Measurements from ENCODE around the gene SPIN1. TPM values are rescaled to one million over a fixed set of nuclear protein-coding genes. Genes with fewer than 3 reads are reported as not detected.
"Not testable (repeated sequence)": the region's sequence is repeated elsewhere in the genome, so short reads cannot be mapped to it uniquely, and the experiment has no call there.

The SPIN1 gene
- total RNA-seq, result 29.5 and 31.4 TPM in 2 replicates

- intact Hi-C loops (cut with micrococcal nuclease), result loop anchor here (1.0 to 10.0 kb wide), 7 partner anchors 45 to 282 kb away; no protein-coding TSS in a partner anchor
- peak; percentile 95 for DNase-seq
- H3K27me3 Mint-ChIP-seq, result peaks cover 1% of the 10 kb centered on the region
- H3K36me3 Mint-ChIP-seq (ENCODE audit: low read depth), result peaks cover 13% of the 10 kb centered on the region
- peak within 1 kb of the TSS; percentile 96 for H3K27ac Mint-ChIP-seq
- peak within 1 kb of the TSS; percentile 92 for H3K4me3 Mint-ChIP-seq
- H3K9me3 Mint-ChIP-seq, result no peaks in the 10 kb centered on the region
- peaks cover 29% of the 10 kb centered on the region for H3K4me1 Mint-ChIP-seq
Measured at GRCh38 chr9:88388203-88388885, at the start of gene SPIN1. TSS of gene SPIN1 (plus strand) at chr9:88388444. CDS start at chr9:88426540, 38,096 bp downstream.

GRCh38 chr9:88339317-88339716, 48.9 kb upstream of the SPIN1 start:
- no peak overlapping the region for H3K27ac Mint-ChIP-seq

GRCh38 chr9:88342246-88342645, 46.0 kb upstream of the SPIN1 start:
- intact Hi-C loops (cut with micrococcal nuclease), result no loop called here
- peaks cover 6% of the 10 kb centered on the region for H3K4me1 Mint-ChIP-seq
- no peak overlapping the region for H3K4me3 Mint-ChIP-seq
- DNase-seq, result no peak
- H3K9me3 Mint-ChIP-seq, result no peaks in the 10 kb centered on the region
- H3K27ac Mint-ChIP-seq, result no peak overlapping the region
- H3K36me3 Mint-ChIP-seq (ENCODE audit: low read depth), result no peaks in the 10 kb centered on the region
- peaks cover 2% of the 10 kb centered on the region for H3K27me3 Mint-ChIP-seq

More at GRCh38 chr9:88339317-88339716, 48.9 kb upstream of the SPIN1 start:
- Mint-ChIP-seq H3K4me1 (peaks cover 6% of the 10 kb centered on the region), H3K27me3 (peaks cover 2% of the 10 kb centered on the region), H3K36me3 (ENCODE audit: low read depth) (no peaks in the 10 kb centered on the region), H3K9me3 (no peaks in the 10 kb centered on the region), H3K4me3 (no peak overlapping the region)
- intact Hi-C loops (cut with micrococcal nuclease), result no loop called here
- DNase-seq, result no peak

GRCh38 chr9:88344013-88344412, 44.2 kb upstream of the SPIN1 start:
- H3K9me3 Mint-ChIP-seq, result no peaks in the 10 kb centered on the region
- H3K27ac Mint-ChIP-seq, result no peak overlapping the region
- intact Hi-C loops (cut with micrococcal nuclease), result no loop called here
- DNase-seq, result no peak
- H3K4me3 Mint-ChIP-seq, result no peak overlapping the region
- no peaks in the 10 kb centered on the region for H3K36me3 Mint-ChIP-seq (ENCODE audit: low read depth)
- peaks cover 2% of the 10 kb centered on the region for H3K27me3 Mint-ChIP-seq
- peaks cover 4% of the 10 kb centered on the region for H3K4me1 Mint-ChIP-seq

GRCh38 chr9:88350354-88350753, 37.9 kb upstream of the SPIN1 start:
- H3K4me3 Mint-ChIP-seq; H3K27me3 Mint-ChIP-seq; H3K27ac Mint-ChIP-seq; intact Hi-C loops (cut with micrococcal nuclease); H3K4me1 Mint-ChIP-seq; H3K36me3 Mint-ChIP-seq (ENCODE audit: low read depth); H3K9me3 Mint-ChIP-seq; DNase-seq: not testable (repeated sequence)

- peak; percentile 66 for DNase-seq
- no peak overlapping the region for H3K4me3 Mint-ChIP-seq
Measured at GRCh38 chr9:88355166-88355565, 33.1 kb upstream of the SPIN1 start.

GRCh38 chr9:88357250-88357649, 31.0 kb upstream of the SPIN1 start:
- H3K9me3 Mint-ChIP-seq; H3K27ac Mint-ChIP-seq; intact Hi-C loops (cut with micrococcal nuclease): not testable (repeated sequence)

More at GRCh38 chr9:88355166-88355565, 33.1 kb upstream of the SPIN1 start:
- Mint-ChIP-seq H3K27ac (no peak overlapping the region), H3K36me3 (ENCODE audit: low read depth) (no peaks in the 10 kb centered on the region), H3K4me1 (peaks cover 4% of the 10 kb centered on the region), H3K9me3 (peaks cover 8% of the 10 kb centered on the region), H3K27me3 (no peaks in the 10 kb centered on the region)
- intact Hi-C loops (cut with micrococcal nuclease), result no loop called here

GRCh38 chr9:88358723-88359122, 29.5 kb upstream of the SPIN1 start:
- intact Hi-C loops (cut with micrococcal nuclease), result no loop called here
- Mint-ChIP-seq H3K4me3 (no peak overlapping the region), H3K4me1 (peaks cover 4% of the 10 kb centered on the region), H3K9me3 (peaks cover 13% of the 10 kb centered on the region), H3K27me3 (peaks cover 5% of the 10 kb centered on the region), H3K36me3 (ENCODE audit: low read depth) (no peaks in the 10 kb centered on the region), H3K27ac (no peak overlapping the region)
- DNase-seq, result no peak

More at GRCh38 chr9:88357250-88357649, 31.0 kb upstream of the SPIN1 start:
- not testable (repeated sequence) for H3K4me1 Mint-ChIP-seq; H3K27me3 Mint-ChIP-seq; DNase-seq; H3K36me3 Mint-ChIP-seq (ENCODE audit: low read depth); H3K4me3 Mint-ChIP-seq

GRCh38 chr9:88359974-88360373, 28.3 kb upstream of the SPIN1 start:
- Mint-ChIP-seq H3K4me1 (peaks cover 4% of the 10 kb centered on the region), H3K9me3 (peaks cover 10% of the 10 kb centered on the region), H3K4me3 (no peak overlapping the region), H3K27ac (no peak overlapping the region), H3K27me3 (peaks cover 5% of the 10 kb centered on the region), H3K36me3 (ENCODE audit: low read depth) (no peaks in the 10 kb centered on the region)
- intact Hi-C loops (cut with micrococcal nuclease), result no loop called here
- DNase-seq, result no peak

GRCh38 chr9:88362681-88363080, 25.6 kb upstream of the SPIN1 start:
- H3K4me1 Mint-ChIP-seq, result no peaks in the 10 kb centered on the region
- peaks cover 5% of the 10 kb centered on the region for H3K27me3 Mint-ChIP-seq
- H3K9me3 Mint-ChIP-seq, result peaks cover 20% of the 10 kb centered on the region
- DNase-seq, result no peak
- no peak overlapping the region for H3K4me3 Mint-ChIP-seq
- H3K36me3 Mint-ChIP-seq (ENCODE audit: low read depth), result peaks cover 2% of the 10 kb centered on the region
- H3K27ac Mint-ChIP-seq, result no peak overlapping the region
- intact Hi-C loops (cut with micrococcal nuclease), result no loop called here

- H3K4me1 Mint-ChIP-seq, result no peaks in the 10 kb centered on the region
- no peak for DNase-seq
- H3K4me3 Mint-ChIP-seq, result no peak overlapping the region
- peaks cover 5% of the 10 kb centered on the region for H3K27me3 Mint-ChIP-seq
- peaks cover 20% of the 10 kb centered on the region for H3K9me3 Mint-ChIP-seq
- H3K36me3 Mint-ChIP-seq (ENCODE audit: low read depth), result peaks cover 2% of the 10 kb centered on the region
- intact Hi-C loops (cut with micrococcal nuclease), result no loop called here
- no peak overlapping the region for H3K27ac Mint-ChIP-seq
Measured at GRCh38 chr9:88363661-88364060, 24.6 kb upstream of the SPIN1 start.

GRCh38 chr9:88364706-88365105, 23.5 kb upstream of the SPIN1 start:
- no peak overlapping the region for H3K4me3 Mint-ChIP-seq
- peaks cover 2% of the 10 kb centered on the region for H3K36me3 Mint-ChIP-seq (ENCODE audit: low read depth)
- peaks cover 5% of the 10 kb centered on the region for H3K27me3 Mint-ChIP-seq
- H3K27ac Mint-ChIP-seq, result no peak overlapping the region
- no peak for DNase-seq
- peaks cover 20% of the 10 kb centered on the region for H3K9me3 Mint-ChIP-seq
- intact Hi-C loops (cut with micrococcal nuclease), result no loop called here
- H3K4me1 Mint-ChIP-seq, result no peaks in the 10 kb centered on the region

GRCh38 chr9:88370346-88370745, 17.9 kb upstream of the SPIN1 start:
- H3K4me3 Mint-ChIP-seq, result no peak overlapping the region

GRCh38 chr9:88372103-88372654, 16.1 kb upstream of the SPIN1 start:
- intact Hi-C loops (cut with micrococcal nuclease), result no loop called here
- peaks cover 12% of the 10 kb centered on the region for H3K27me3 Mint-ChIP-seq
- no peaks in the 10 kb centered on the region for H3K4me1 Mint-ChIP-seq
- peaks cover 4% of the 10 kb centered on the region for H3K9me3 Mint-ChIP-seq
- no peak overlapping the region for H3K27ac Mint-ChIP-seq
- H3K36me3 Mint-ChIP-seq (ENCODE audit: low read depth), result peaks cover 2% of the 10 kb centered on the region
- H3K4me3 Mint-ChIP-seq, result no peak overlapping the region
- DNase-seq, result no peak

More at GRCh38 chr9:88370346-88370745, 17.9 kb upstream of the SPIN1 start:
- peaks cover 2% of the 10 kb centered on the region for H3K36me3 Mint-ChIP-seq (ENCODE audit: low read depth)
- H3K27ac Mint-ChIP-seq, result no peak overlapping the region
- intact Hi-C loops (cut with micrococcal nuclease), result no loop called here
- H3K27me3 Mint-ChIP-seq, result peaks cover 12% of the 10 kb centered on the region
- DNase-seq, result no peak
- no peaks in the 10 kb centered on the region for H3K4me1 Mint-ChIP-seq
- peaks cover 14% of the 10 kb centered on the region for H3K9me3 Mint-ChIP-seq

Data from activated CD4-positive, alpha-beta T cell treated with anti-CD3 and anti-CD28 coated beads, Interleukin-2, amount 10 ng/mL, durations not matched to agents 24 days and 14 days (primary cell).